Measurements from ENCODE around the gene CLEC14A. TPM values are rescaled to one million over a fixed set of nuclear protein-coding genes. Genes with fewer than 3 reads are reported as not detected.

The CLEC14A gene
- total RNA-seq, 2 donors from 2014 or later: 0.29 to 0.59 TPM

DNA sequence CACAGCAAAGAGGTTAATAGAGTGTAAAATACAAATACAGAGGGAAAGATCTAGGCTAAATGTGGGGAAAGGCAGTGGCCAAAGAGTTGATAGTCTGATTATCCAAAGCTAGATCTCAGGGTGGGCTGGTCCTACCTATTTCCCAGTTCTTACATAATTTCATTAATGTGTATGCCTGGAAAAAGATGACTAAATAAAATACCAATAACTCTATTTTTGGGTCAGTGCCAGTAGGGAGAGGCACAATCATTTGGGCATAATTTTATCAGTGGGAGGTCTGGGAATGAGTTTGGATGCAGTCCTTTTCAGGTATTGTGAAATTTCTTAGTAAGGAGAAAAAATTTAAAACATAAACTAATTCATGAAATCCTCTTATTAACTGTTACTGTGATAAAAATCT is 30.6 kb upstream of the CLEC14A start:
- peaks cover 45% of the 10 kb centered on the region for H3K27me3 Mint-ChIP-seq (ENCODE audit: insufficient read depth)
- Histone ChIP-seq H3K27me3 (ENCODE audit: control insufficient read depth, insufficient read depth, low read length, poor library complexity, severe bottlenecking) (no peaks in the 10 kb centered on the region), H3K27ac (ENCODE audit: low read depth, low read length) (no peak overlapping the region), H3K36me3 (ENCODE audit: control insufficient read depth, insufficient read depth, low read length) (no peaks in the 10 kb centered on the region), H3K9ac (ENCODE audit: extremely low read depth, low read length, poor library complexity, severe bottlenecking) (no peak overlapping the region), H3K4me1 (ENCODE audit: control insufficient read depth, insufficient read depth, low read length) (no peaks in the 10 kb centered on the region), H3K4me3 (ENCODE audit: low read length) (no peak overlapping the region), H3K9me3 (ENCODE audit: control insufficient read depth, low read length) (no peaks in the 10 kb centered on the region)
- H3K27ac Mint-ChIP-seq: no peak overlapping the region
- no peak for TF ChIP-seq CTCF (conservative IDR thresholded peaks at IDR 0.05)
- H3K4me3 Mint-ChIP-seq: no peak overlapping the region
- no peak for DNase-seq
- no peaks in the 10 kb centered on the region for H3K4me1 Mint-ChIP-seq
- no peaks in the 10 kb centered on the region for H3K36me3 Mint-ChIP-seq (ENCODE audit: low read depth)
- H3K9me3 Mint-ChIP-seq: no peaks in the 10 kb centered on the region

DNA sequence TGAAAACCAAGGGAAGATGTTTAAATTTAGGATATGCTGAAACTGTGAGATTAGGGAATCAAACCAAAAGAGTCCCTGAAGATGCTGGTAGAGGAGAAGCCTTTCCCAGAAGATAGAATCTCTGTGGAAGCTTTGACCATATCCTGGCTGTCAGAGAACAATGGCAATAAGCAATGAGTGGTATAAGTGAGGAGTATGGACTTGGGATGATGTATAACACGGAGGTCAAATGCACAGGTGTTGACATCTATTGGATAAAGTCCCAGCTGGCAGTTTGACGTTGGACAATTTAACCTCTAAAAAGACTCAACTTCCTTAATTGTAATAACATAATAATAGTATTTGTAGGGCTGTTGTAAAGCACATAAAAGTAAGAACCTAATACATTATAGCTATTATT is 30.1 kb upstream of the CLEC14A start:
- 73% methylated on average over 1 of the region's 2 CpGs; no CpG with 5 or more reads in 1 of the 2 experiments for WGBS, 2 experiments (ENCODE audit: insufficient coverage in 1 of 2, insufficient read length in 1 of 2)
- Histone ChIP-seq H3K27ac (ENCODE audit: low read depth, low read length) (no peak overlapping the region), H3K27me3 (ENCODE audit: control insufficient read depth, insufficient read depth, low read length, poor library complexity, severe bottlenecking) (no peaks in the 10 kb centered on the region), H3K4me3 (ENCODE audit: low read length) (no peak overlapping the region), H3K36me3 (ENCODE audit: control insufficient read depth, insufficient read depth, low read length) (no peaks in the 10 kb centered on the region), H3K9me3 (ENCODE audit: control insufficient read depth, low read length) (no peaks in the 10 kb centered on the region), H3K4me1 (ENCODE audit: control insufficient read depth, insufficient read depth, low read length) (no peaks in the 10 kb centered on the region), H3K9ac (ENCODE audit: extremely low read depth, low read length, poor library complexity, severe bottlenecking) (no peak overlapping the region)
- DNase-seq: no peak
- Mint-ChIP-seq H3K27me3 (ENCODE audit: insufficient read depth) (peaks cover 46% of the 10 kb centered on the region), H3K4me1 (no peaks in the 10 kb centered on the region), H3K9me3 (no peaks in the 10 kb centered on the region), H3K36me3 (ENCODE audit: low read depth) (no peaks in the 10 kb centered on the region), H3K27ac (no peak overlapping the region), H3K4me3 (no peak overlapping the region)
- TF ChIP-seq CTCF (conservative IDR thresholded peaks at IDR 0.05): no peak

DNA sequence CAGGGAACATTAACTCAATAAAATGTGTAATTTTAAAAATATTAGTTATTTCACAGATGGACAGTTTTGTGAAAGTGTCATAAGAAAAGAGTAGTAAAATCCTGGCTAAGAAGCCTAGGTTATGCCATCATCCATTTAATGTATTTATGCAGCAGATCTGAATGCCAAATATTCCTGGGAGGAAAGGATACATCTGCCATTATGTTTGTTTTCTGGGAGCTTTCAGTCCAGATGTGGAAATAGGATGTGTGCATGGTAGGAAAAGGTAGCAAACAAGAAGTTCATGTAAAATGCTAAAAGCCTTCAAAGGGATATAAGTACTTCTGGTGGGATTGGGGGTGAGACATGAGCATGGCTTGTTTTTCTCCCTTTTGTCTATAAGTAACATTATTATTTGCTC is 27.0 kb upstream of the CLEC14A start:
- Mint-ChIP-seq H3K4me3 (no peak overlapping the region), H3K4me1 (no peaks in the 10 kb centered on the region), H3K27ac (no peak overlapping the region), H3K9me3 (no peaks in the 10 kb centered on the region), H3K27me3 (ENCODE audit: insufficient read depth) (peaks cover 47% of the 10 kb centered on the region), H3K36me3 (ENCODE audit: low read depth) (no peaks in the 10 kb centered on the region)
- no peak overlapping the region for H3K27ac ChIP-seq (ENCODE audit: low read depth, low read length)
- no peak overlapping the region for H3K4me3 ChIP-seq (ENCODE audit: low read length)
- no peak overlapping the region for H3K9ac ChIP-seq (ENCODE audit: extremely low read depth, low read length, poor library complexity, severe bottlenecking)
- H3K9me3 ChIP-seq (ENCODE audit: control insufficient read depth, low read length): no peaks in the 10 kb centered on the region
- H3K27me3 ChIP-seq (ENCODE audit: control insufficient read depth, insufficient read depth, low read length, poor library complexity, severe bottlenecking): peaks cover 14% of the 10 kb centered on the region
- no peak for TF ChIP-seq CTCF (conservative IDR thresholded peaks at IDR 0.05)
- no peaks in the 10 kb centered on the region for H3K4me1 ChIP-seq (ENCODE audit: control insufficient read depth, insufficient read depth, low read length)
- DNase-seq: no peak
- no peaks in the 10 kb centered on the region for H3K36me3 ChIP-seq (ENCODE audit: control insufficient read depth, insufficient read depth, low read length)

Measured in endodermal cell (in vitro differentiated cells).